GM23248 (cell line): ENCODE data around the gene LAMA1.

Source experiments
- EZH2 ChIP-seq: fragments of 200-600 bp; sonication (generic); IDR thresholded peaks from 2 replicates; pipeline ENCODE4 v1.6.1; 2018; ENCODE audit warnings: antibody characterized with exemption, mild to moderate bottlenecking; ENCODE audit not compliant: insufficient read depth, poor library complexity, severe bottlenecking
- EZH2phosphoT487 ChIP-seq: fragments of 200-600 bp; sonication (generic); IDR thresholded peaks from 2 replicates; pipeline ENCODE4 v1.6.1; 2018; ENCODE audit warnings: antibody characterized with exemption, moderate library complexity, mild to moderate bottlenecking, low read depth; ENCODE audit not compliant: insufficient read depth

DNA sequence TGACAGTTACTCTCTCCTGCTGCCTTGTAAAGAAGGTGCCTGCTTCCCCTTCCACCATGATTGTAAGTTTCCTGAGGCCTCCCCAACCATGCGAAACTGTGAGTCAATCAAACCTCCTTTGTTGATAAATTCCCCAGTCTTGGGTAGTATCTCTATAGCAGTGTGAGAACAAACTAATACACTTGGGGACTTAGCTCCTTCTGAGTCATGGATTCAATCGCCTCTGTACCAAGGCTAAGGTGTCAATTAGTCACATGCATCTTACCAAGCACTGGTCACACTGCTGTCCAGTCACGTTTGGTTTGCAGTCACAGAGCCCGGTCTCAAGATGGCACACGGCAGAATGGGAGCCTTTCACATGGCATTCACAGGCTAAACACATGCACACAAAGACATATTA lies 100.6 kb downstream of the LAMA1 start:
- TF ChIP-seq EZH2phosphoT487 (no peak), EZH2 (no peak)
